Measurements from ENCODE around the gene MSTN.

DNA sequence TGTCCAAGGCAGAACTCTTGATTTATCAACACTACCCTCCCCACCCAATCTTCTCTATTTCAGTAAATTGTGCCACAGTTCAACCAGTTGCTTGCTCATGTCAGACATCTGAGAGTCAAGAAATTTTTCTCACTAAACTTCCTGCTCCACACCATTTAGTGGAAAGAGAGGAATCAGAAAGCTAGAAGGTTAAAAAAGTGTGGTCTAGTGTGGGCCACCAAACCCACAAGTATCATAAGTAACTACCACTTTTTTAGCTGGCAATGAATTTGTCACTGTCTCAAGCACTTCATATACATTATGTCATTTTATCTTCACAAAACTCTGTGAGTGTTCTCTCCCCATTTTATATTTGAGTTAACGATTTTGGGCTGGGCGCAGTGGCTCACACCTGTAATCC is 16.6 kb upstream of the MSTN start:
- TF ChIP-seq, protein P1, sequence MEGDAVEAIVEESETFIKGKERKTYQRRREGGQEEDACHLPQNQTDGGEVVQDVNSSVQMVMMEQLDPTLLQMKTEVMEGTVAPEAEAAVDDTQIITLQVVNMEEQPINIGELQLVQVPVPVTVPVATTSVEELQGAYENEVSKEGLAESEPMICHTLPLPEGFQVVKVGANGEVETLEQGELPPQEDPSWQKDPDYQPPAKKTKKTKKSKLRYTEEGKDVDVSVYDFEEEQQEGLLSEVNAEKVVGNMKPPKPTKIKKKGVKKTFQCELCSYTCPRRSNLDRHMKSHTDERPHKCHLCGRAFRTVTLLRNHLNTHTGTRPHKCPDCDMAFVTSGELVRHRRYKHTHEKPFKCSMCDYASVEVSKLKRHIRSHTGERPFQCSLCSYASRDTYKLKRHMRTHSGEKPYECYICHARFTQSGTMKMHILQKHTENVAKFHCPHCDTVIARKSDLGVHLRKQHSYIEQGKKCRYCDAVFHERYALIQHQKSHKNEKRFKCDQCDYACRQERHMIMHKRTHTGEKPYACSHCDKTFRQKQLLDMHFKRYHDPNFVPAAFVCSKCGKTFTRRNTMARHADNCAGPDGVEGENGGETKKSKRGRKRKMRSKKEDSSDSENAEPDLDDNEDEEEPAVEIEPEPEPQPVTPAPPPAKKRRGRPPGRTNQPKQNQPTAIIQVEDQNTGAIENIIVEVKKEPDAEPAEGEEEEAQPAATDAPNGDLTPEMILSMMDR (IDR thresholded peaks at IDR 0.05; ENCODE audit: insufficient read depth, low read depth, low read length) = no peak
- TF ChIP-seq EZH2 (IDR thresholded peaks at IDR 0.05; ENCODE audit: insufficient read depth, low read length) = no peak
